Airway epithelial cell (primary cell): Measurements from ENCODE around the gene CHCHD5. TPM values are rescaled to one million over a fixed set of nuclear protein-coding genes. Genes with fewer than 3 reads are reported as not detected.

ENCODE experiments used
- total RNA-seq: library from RNA; depleted of rRNA; stranded (reverse); fragments of >200 nt; gene quantifications from 2 replicates; pipeline ENCODE4 v1.2.3, GENCODE V29; 2015

CHCHD5 gene, protein sequence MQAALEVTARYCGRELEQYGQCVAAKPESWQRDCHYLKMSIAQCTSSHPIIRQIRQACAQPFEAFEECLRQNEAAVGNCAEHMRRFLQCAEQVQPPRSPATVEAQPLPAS
- total RNA-seq, result 27.1 and 39.4 TPM in 2 replicates

DNA sequence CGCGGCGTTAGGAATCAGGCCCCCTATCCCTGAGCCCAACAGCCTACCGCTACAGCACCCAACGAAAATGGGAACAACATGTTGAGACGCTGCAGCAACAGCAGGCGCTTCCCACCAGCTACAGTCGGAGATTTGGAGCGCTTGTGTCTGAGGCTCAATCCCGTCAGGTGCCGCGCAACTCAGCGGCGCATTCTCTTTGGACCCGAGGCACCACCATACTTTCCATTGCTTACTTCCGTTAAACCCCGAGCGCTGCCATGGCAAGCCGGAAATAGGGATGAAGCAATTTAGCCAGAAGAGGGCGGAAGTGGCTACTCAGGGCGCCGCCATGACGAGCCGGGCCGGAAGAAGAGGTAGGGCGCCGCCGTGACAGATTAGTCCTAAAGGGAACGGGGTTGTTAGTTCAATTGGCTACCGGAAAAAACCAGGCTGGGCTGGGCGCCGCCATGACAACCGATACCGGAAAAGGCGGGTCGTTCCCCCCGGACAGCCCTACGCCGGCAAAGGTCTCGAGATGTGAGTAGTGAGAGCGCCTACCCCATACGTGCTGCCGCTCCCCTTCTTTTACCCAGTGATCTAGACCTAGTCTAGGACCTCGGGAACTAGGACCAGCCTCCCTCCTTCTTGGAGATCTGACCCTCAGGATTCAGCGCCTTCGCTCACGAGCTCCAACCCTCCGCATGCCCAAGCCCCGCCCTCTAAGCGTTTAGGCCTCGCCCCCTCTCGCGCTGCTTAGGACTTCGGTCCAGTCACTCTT is at the start of gene CHCHD5:
CHCHD5 (plus strand) TSS at position 476 of the 757 bp plus-strand sequence; CDS start at position 515, 39 bp downstream.

GRCh38 chr2:112542123-112542983 is 42.1 kb upstream of the CHCHD5 start, which contains the start of gene POLR1B:
TSS of gene POLR1B (plus strand) at chr2:112542465. CDS start at chr2:112542495, 30 bp downstream.

Other genes with a start within 250 kb of the CHCHD5 start
- gene RGPD8, start 151.0 kb upstream of the CHCHD5 start, total RNA-seq, result 0.88 and 3.9 TPM in 2 replicates
- 15.3 and 24.7 TPM in 2 replicates for gene TTL, start 102.5 kb upstream of the CHCHD5 start, total RNA-seq
- 14.7 and 18.1 TPM in 2 replicates for gene POLR1B, start 42.1 kb upstream of the CHCHD5 start, total RNA-seq
- gene SLC20A1, start 61.3 kb downstream of the CHCHD5 start, total RNA-seq, result 56.9 and 72.2 TPM in 2 replicates
- not detected in 2 replicates for gene NT5DC4, start 136.4 kb downstream of the CHCHD5 start, total RNA-seq
- gene CKAP2L, start 180.0 kb downstream of the CHCHD5 start, total RNA-seq, result 10.9 and 15.3 TPM in 2 replicates
- 37.0 and 43.8 TPM in 2 replicates for gene IL1A, start 199.9 kb downstream of the CHCHD5 start, total RNA-seq